Fibroblast of skin of left quadriceps (primary cell): Measurements from ENCODE around the gene PSMG1.
A peak's percentile ranks its signal among the peaks of the same experiment; 100 is the strongest.

Source experiments
- DNase-seq, 2 experiments: peaks; one replicate each; pipeline ENCODE4 v3.0.0-alpha.2; 2013; ENCODE audit warnings: low read depth in 2 of 2

Gene PSMG1

DNA sequence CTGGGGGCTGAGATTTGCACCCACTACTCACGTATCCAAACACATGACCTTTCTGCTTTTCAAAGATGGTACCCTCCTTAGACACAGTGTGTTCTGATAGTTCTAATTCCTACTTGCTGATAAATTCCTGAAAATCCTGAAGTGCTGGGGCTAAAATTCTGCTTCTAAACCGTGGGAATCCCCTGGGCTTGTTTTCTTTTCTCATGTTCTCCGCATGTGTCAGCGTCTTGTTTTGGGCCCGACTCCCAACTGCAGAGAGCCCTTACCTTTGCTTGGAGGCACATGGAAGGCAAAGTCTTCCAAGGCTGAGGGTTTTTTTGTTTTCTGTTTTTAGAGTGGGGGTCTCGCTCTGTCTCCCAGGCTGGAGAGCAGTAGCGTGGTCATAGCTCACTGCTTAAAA, 27.2 kb downstream of the PSMG1 start:
- DNase-seq: no peak

GRCh38 chr21:39155578-39155977, 27.7 kb downstream of the PSMG1 start:
- DNase-seq: no peak

- DNase-seq: no peak
These were observed 29.4 kb downstream of the PSMG1 start for GRCh38 chr21:39153842-39154241.

DNA sequence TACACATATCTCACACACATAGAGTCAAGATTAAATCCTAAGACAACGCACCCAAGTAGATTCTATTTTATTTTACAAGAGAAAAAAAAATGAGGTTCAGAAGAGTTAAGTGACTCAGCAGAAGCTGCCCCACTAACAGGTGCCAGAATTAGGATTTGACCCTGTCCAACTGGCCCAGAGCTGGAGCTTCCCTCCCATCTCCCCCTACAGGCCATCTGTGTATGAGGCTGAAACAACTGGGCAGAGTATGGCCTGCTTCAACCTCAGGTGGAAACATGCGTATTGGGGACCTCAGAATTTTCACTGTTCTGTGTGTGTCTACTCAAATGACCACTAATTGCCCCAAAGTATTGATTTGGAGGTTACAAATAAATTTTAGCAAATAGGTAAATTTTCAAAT, 29.9 kb downstream of the PSMG1 start:
- DNase-seq: no peak

DNA sequence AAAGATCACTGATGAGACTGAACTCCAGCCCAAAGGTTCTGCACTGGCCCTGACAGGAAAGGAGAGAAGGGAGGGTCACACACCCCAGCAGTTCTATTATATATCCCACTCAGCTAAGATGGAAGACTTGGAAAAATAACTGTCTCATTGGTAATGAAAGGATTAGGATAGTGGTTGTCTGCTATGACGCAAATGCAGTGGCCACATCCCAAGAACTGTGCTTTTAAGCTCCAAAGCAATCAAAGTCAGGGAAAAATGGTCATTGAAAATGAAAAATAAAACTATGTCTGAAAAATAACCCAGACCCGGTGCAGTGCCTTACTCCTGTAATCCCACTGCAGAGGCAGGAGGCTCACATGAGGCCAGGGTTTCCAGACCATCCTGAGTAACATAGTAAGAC, 31.0 kb downstream of the PSMG1 start:
- no peak for DNase-seq

GRCh38 chr21:39150877-39151276, 32.4 kb downstream of the PSMG1 start:
- DNase-seq: no peak

GRCh38 chr21:39150316-39150715, 32.9 kb downstream of the PSMG1 start:
- no peak for DNase-seq

- DNase-seq: no peak
These were observed 33.4 kb downstream of the PSMG1 start for GRCh38 chr21:39149882-39150281.

GRCh38 chr21:39148975-39149374, 34.3 kb downstream of the PSMG1 start:
- no peak for DNase-seq

DNA sequence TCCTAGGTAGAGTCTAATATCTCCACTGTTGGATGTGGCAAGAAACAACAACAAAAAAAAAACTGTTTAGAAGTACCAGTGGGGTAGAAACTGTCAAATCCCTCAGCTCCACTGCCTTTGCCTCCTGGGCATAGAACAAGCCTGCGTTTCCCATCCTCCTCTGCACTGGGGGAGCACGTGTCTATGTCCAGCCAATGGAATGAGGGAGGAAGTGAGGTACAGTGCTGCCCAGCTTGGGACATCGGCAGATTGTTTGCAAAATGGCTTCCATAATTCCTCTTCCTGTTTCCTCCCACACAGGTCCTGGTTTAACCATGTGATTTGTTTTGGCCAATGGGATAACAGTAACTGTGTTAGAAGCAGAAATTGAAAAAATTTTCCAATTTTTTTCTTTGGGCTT, 39.1 kb downstream of the PSMG1 start:
- DNase-seq: no peak

- DNase-seq: no peak
These were observed 40.3 kb downstream of the PSMG1 start for GRCh38 chr21:39142972-39143371.

GRCh38 chr21:39141502-39141901, 41.7 kb downstream of the PSMG1 start:
- peak; percentile 23 to 31 for DNase-seq

GRCh38 chr21:39137248-39138178, 45.7 kb downstream of the PSMG1 start:
- peak; percentile 46 to 49 for DNase-seq

- DNase-seq: no peak
These were observed 46.5 kb downstream of the PSMG1 start for GRCh38 chr21:39136711-39137110.

- peak in 1 of 2 experiments; percentile 20 for DNase-seq
These were observed 47.1 kb downstream of the PSMG1 start for GRCh38 chr21:39136138-39136537.

DNA sequence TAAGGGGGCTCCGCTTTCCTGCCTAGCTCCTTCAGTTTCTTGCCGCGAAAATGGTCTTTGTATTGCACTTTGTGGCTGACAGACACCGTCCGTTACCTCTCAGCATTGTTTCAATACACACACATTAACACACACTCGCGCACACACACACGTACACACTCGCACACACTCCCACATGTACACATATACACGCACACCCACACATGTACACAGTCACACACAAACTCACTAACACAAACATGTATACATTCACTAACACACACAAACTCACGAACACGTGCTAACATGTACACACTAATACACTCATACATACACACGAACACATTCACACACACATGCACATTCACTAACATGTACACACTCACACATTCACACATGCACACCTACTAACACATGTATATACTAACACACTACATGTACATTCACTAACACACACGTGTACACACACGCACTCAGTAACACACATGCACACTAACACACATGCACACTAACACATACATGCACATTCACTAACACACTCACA, 48.9 kb downstream of the PSMG1 start:
- no peak for DNase-seq

DNA sequence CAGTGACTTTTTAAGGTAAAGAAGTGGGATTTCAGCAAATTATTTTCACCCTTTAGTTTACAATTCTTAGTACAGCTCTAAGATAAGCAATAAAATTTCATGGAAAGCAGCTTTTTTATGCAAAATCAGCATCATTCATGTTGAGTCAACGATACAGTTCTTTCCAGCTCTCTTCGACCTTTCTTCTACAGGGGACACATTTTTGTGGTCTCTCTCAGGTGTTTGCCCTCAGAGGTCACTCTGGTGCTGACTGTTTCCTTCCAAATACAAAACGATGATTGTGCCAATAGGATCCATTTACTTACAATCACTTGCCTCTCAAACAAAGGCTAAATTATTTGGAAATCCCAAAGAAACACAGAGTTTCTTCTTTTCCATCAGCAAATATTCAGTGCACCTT, 51.0 kb downstream of the PSMG1 start:
- no peak for DNase-seq

GRCh38 chr21:39131791-39132190, 51.5 kb downstream of the PSMG1 start:
- DNase-seq: no peak

- DNase-seq: no peak
These were observed 55.7 kb downstream of the PSMG1 start for GRCh38 chr21:39127506-39127905.

GRCh38 chr21:39126486-39126806, 56.8 kb downstream of the PSMG1 start:
- no peak for DNase-seq

DNA sequence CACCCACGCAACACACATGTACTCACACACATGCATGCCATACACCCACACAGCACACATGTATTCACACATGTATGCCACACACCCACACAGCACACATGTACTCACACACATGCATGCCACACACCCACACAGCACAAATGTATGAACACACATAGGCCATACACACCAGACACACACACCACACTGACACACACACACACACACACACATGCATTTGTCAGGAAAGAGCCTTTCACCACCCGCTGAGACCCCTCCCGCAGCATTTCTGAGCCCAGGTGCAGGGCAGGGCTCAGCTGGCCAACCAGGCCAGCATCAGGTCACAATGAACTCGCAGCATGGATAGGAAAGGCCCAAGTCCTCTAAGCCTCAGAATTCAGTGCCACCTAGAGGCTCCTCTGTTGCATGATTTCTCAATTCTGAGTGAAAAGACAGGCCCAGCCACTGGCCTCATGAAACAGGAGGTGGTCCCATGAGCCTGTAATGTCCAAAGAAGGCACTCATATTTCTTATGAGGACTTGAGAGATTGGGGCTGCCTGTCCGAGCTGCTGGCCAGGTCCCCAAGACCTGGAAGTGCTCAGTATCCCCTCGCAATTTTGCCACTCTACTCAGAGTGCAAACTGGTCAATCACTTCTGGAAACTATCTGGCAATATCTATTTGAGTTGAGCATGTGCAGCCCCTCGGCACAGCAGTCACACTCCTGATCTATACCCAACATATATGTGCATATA, 57.3 kb downstream of the PSMG1 start:
- peak; percentile 43 to 52 for DNase-seq
